GM21528 (cell line): ENCODE data around the gene RAC2.

Experiments
- ATAC-seq: cut with Tn5 transposase; IDR thresholded peaks from one replicate; pipeline ENCODE4 v1.9.1; 2021; ENCODE audit warnings: mild to moderate bottlenecking, moderate library complexity; ENCODE audit not compliant: unreplicated experiment, low FRiP score

RAC2 gene

GRCh38 chr22:37224757-37225420 lies 19.2 kb downstream of the RAC2 start:
- ATAC-seq = no peak

- no peak for ATAC-seq
Observed at GRCh38 chr22:37223965-37224551, 20.0 kb downstream of the RAC2 start.

DNA sequence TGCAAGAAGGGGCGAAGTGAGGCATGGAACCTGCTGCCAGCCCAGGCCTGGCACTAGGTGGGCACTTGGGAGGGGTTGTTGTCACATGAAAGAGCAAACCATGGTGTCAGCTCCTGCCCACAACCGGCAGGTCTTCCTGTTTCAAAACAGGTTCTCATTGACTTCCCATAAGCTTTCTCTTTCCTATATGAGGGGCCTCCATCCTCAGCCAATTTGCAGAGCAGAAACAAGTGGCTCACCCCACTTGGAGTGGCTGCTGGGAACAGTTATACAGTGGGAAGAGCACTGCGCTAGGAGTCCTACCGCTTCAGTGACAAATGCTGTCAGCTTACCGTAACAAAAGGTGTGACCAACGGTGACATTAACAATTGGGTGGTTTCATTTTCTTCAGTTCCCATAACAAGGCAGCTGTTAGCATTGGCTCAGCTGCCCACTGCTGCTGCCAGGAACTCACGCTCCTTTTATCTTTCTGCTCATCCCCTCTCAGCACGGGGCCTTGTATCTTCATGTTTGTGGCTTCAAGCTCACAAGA lies 21.6 kb downstream of the RAC2 start:
- no peak for ATAC-seq

DNA sequence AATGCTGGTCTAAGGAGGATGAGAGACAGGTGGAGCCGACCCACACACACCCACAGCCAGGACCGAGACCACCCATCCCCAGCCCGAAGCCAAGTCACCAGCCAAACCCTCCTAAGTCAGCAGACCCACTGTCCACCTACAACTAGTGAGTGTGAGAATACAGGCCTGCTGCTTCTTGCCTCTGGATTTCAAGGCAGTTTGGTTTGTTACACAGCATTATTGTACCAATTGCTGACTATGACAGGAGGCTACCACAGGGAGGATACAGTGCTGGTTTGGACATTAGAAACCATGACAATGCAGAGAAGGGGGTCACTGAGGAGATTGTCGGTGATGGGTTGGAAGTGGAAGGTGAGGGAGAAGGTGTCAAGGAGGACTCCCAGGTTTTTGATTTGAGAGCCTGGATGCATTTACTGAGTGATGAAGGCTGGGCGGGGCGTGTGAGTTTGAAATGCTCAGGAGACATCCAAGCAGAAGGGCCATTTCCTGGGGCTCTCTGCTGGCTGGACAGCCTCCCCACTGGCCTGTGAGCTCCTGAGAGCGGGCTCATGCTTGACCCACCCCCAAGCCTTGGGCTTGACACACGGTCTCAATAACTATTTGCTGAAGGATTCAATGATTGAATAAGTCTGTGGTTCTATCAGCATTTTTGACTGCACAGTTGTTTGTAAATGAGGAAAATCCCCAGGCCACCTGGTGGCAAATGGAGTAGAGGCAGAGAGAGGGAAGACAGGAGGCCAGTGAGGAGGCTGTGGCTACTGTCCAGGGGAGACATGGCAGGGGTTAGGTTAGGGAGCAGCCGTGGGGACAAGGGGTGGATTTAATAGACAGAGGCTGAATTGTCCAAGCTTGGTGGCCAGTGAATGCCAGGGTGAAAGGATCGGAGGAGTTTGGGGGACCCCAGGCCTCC lies 22.4 kb downstream of the RAC2 start:
- no peak for ATAC-seq

- ATAC-seq = no peak
Observed at GRCh38 chr22:37220543-37220981, 23.5 kb downstream of the RAC2 start.

DNA sequence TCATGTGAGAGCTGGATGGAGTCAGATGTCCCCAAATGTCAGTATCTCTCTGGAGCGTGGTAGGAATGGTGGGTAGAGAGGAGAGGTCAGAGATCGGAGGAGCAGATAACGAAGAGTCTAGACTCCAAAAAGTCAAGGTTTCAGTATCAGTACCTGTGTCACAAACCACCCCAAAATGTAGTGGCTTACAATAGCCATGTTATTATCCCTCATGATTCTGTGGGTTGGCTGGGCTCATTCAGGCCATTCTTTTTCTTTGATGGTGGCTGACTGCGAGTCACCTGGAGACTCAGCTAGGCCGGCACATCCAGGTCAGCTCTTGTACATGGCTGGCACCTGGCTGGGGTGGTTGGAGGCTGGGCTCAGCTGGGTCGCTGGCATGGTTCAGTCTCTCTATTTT lies 24.5 kb downstream of the RAC2 start:
- peak; percentile 9 for ATAC-seq

GRCh38 chr22:37218771-37219411 lies 25.2 kb downstream of the RAC2 start:
- peak; percentile 67 for ATAC-seq

- peak; percentile 20 for ATAC-seq
Observed at GRCh38 chr22:37218399-37218770, 25.7 kb downstream of the RAC2 start.

DNA sequence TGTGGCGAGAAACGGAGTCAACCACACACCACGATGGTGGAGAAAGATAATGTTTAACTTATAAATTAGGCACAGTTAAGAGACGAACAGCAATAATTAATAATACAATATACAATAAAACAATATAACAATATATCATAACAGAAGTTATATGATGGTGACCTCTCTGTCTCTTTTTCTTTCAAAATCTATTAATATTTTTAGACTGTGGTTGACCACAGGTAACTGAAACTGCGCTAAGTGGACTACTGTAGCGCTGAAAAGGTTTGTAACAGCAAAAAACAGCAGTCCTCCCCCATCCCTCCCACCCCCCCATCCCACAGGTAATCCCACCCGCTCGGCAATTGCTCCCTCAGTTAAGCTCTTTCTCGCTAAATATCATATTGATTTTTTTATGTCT lies 28.2 kb downstream of the RAC2 start:
- ATAC-seq = no peak

DNA sequence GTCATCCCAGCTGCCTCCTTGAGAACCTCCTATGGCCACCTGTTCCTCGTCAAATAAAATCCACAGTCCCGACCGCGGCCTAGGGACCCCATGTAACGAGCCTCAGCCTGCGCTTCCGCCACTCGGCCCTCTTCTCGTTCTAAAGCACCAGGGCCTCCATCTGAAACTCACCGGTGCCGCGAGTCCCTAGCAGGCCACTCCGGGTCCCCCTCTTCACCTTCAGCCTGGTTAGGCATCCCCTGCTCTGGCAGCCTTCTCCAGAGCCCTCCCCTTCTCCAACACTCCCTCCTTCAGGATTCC lies 29.4 kb downstream of the RAC2 start:
- ATAC-seq = no peak

- ATAC-seq = no peak
Observed at GRCh38 chr22:37213941-37214730, 29.9 kb downstream of the RAC2 start.

DNA sequence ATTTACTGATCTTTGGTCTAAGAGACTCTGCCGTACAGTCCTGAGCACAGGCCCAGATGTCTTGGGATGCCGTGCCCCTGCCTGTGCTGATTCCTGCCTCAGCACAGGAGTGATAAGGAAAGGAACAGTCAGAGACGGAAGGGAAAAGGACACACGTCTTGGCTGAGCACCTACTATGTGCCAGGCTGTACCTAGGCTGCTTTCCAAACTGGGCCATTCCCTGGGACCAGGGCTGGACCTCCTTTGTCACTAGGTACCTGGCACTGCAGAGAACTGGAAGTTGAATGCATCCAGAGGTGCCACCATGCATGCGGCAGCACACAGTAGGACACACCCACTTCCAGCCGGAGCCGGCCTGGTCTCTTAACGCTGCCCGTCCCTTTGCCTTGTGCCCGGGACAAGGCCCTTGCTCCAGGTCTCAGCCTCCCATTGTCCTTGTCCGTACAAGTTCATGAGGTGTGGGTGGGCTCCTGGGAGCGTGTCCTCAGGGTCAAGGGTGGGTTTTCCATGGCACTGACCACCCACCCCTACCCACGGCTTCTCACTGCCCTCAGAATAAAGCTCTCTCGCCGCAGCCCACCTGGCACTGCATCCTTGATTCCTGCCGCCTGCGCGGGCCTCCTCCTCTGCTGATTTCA lies 30.7 kb downstream of the RAC2 start:
- ATAC-seq = no peak

GRCh38 chr22:37212174-37212906 lies 31.7 kb downstream of the RAC2 start, which contains the start of gene SSTR3:
Gene SSTR3, minus strand, starts transcription at chr22:37212477. Its CDS starts 4,674 bp downstream, at chr22:37207803.
- ATAC-seq = no peak

DNA sequence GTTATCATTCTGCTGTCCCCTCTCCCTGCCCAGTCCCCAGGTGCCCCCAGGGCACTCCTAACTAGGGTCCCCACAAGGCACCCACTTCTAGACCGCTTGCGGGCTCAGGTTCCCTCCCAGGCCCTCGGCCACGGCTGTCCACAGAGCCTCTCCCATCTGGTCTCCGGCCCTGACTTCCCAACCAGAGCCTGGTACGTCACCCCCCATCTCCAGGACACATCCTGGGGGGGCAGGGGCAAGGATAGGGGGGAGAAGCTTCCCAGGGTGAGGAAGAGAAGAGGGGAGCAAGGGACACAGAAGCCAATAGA lies 32.2 kb downstream of the RAC2 start:
- ATAC-seq = no peak

DNA sequence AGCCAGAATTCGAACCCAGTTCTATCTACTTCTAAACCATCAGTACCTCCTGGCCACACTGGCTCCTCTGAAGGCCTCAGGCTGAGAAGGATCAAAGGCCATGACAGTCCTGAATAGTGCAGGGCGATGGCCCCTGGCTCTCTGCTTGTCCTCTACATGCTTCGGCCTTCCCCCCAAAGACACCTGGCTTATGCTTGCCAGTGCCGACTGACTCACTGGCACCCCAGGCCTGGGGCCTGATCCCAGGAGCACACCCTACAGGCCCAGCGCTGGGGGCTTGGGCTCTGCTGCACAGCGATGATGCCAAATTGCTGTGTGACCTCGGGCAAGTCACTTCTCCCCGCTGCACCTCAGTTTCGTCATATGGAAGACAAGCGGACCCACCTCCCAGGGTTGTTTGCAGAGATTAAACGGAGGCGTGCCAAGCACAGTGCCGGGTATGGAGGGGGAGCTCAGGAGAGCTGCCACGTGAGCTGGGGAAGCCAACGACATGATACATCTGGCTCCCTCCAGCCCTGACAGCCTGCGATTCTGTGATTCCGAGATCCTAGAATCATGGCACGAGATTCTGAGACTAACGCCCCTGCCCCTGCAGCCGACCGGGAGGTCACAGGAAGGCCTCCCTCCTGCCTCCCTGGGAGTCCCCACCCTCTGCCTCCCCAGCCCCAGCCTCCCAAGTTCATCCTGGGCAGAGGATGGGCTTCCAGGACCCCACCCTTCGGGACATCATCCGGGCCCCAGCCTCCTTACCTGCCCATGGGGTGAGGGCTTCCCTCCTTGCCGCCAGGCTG lies 32.8 kb downstream of the RAC2 start:
- ATAC-seq = no peak

GRCh38 chr22:37210041-37210803 lies 33.8 kb downstream of the RAC2 start:
- no peak for ATAC-seq

DNA sequence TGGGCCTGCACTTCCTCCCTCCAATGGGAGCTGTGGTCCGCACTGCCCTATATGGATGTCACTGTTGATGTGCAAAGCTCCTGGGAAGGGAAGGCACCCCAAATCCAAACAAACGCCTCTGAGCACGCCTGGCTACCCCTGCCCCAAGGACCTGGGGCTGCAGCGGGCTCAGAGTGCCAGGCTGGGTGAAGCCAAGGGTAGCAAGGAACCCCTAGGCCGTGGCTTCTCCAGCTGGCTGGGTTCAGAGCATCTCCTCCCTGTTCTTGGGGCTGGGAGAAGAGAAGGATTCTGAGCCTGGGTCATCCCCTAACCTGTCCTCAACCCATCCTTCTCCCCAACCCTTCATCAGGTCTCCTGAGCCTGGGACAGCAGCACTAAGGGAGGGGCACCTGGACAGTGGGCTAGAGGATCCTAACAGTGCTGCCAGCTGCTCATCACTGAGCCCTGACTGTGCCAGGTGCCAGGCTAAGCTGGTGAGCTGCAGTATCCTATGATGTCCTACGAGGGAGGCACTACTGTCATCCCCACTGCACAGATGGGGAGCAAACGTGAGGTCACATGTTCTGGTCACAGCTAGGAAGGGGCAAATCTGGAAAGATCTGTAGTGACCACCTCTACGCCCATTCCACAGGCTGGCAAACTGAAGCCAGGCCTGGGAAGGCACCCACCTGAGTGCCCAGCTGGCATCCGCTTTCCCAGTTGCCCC lies 34.8 kb downstream of the RAC2 start:
- ATAC-seq = no peak
